ENCODE results near the gene MYL11.
"Not testable (repeated sequence)": the region's sequence is repeated elsewhere in the genome, so short reads cannot be mapped to it uniquely, and the experiment has no call there.

The MYL11 gene

GRCh38 chr16:30374538-30374937, at the start of gene MYL11:
MYL11 (plus strand) TSS chr16:30374802; CDS start chr16:30374858, 56 bp downstream.
- no peak for DNase-seq

- DNase-seq = peak; percentile 46 to 64
Observed at GRCh38 chr16:30334473-30334989, 40.1 kb upstream of the MYL11 start.

- peak; percentile 35 to 88 for DNase-seq
Observed at GRCh38 chr16:30335028-30335597, 39.5 kb upstream of the MYL11 start.

GRCh38 chr16:30335598-30336474, 38.8 kb upstream of the MYL11 start:
- no peak for DNase-seq

GRCh38 chr16:30337964-30338357, 36.6 kb upstream of the MYL11 start:
- DNase-seq = not testable (repeated sequence)

- not testable (repeated sequence) for DNase-seq
Observed at GRCh38 chr16:30338715-30339114, 35.9 kb upstream of the MYL11 start.

- no peak for DNase-seq
Observed at GRCh38 chr16:30340621-30341020, 34.0 kb upstream of the MYL11 start.

- not testable (repeated sequence) for DNase-seq
Observed at GRCh38 chr16:30341971-30342370, 32.6 kb upstream of the MYL11 start.

- no peak for DNase-seq
Observed at GRCh38 chr16:30342751-30343490, 31.7 kb upstream of the MYL11 start.

- DNase-seq = not testable (repeated sequence)
Observed at GRCh38 chr16:30343491-30343820, 31.1 kb upstream of the MYL11 start.

GRCh38 chr16:30346286-30346685, 28.3 kb upstream of the MYL11 start:
- DNase-seq = no peak

GRCh38 chr16:30348113-30348512, 26.5 kb upstream of the MYL11 start:
- no peak for DNase-seq

- DNase-seq = no peak
Observed at GRCh38 chr16:30348929-30349328, 25.7 kb upstream of the MYL11 start.

- no peak for DNase-seq
Observed at GRCh38 chr16:30349675-30350074, 24.9 kb upstream of the MYL11 start.

GRCh38 chr16:30350134-30350871, 24.3 kb upstream of the MYL11 start:
- DNase-seq = no peak

GRCh38 chr16:30351001-30351441, 23.6 kb upstream of the MYL11 start:
- DNase-seq = no peak

- no peak for DNase-seq
Observed at GRCh38 chr16:30351586-30352419, 22.8 kb upstream of the MYL11 start.

GRCh38 chr16:30352488-30353401, 21.9 kb upstream of the MYL11 start:
- no peak for DNase-seq

- DNase-seq = no peak
Observed at GRCh38 chr16:30353438-30354129, 21.0 kb upstream of the MYL11 start.

All from NCI-H1930 (cell line).